ENCODE results near the gene LRCOL1. TPM values are rescaled to one million over a fixed set of nuclear protein-coding genes. Genes with fewer than 3 reads are reported as not detected.

Gene LRCOL1
- total RNA-seq, 1 experiment from 2014 or later, result 0.24 TPM

- TF ChIP-seq ZNF425 (CRISPR knock-in tag; conservative IDR thresholded peaks at IDR 0.05) (no peak), ZBTB21 (CRISPR knock-in tag; IDR thresholded peaks at IDR 0.05; ENCODE audit: borderline replicate concordance) (no peak), ATF3 (CRISPR knock-in tag; conservative IDR thresholded peaks at IDR 0.05) (no peak), RORB (CRISPR knock-in tag; IDR thresholded peaks at IDR 0.05) (no peak), ZNF396 (CRISPR knock-in tag; IDR thresholded peaks at IDR 0.05; ENCODE audit: borderline replicate concordance) (no peak)
Measured at GRCh38 chr12:132556801-132557200, 53.6 kb downstream of the LRCOL1 start (continued).

- H3K27me3 Mint-ChIP-seq (ENCODE audit: low read depth), result peaks cover 74% of the 10 kb centered on the region
- H3K4me3 Mint-ChIP-seq, result no peak overlapping the region
- no peak overlapping the region for H3K27ac Mint-ChIP-seq
- no peaks in the 10 kb centered on the region for H3K36me3 Mint-ChIP-seq
- CTCF ChIA-PET, result no interaction called here
- no peaks in the 10 kb centered on the region for H3K4me1 Mint-ChIP-seq
- DNase-seq (ENCODE audit: low spot score) (no peak), ATAC-seq (no peak)
- no peaks in the 10 kb centered on the region for H3K9me3 Mint-ChIP-seq
- POLR2A ChIA-PET, result no interaction called here
- TF ChIP-seq E2F5 (CRISPR knock-in tag; IDR thresholded peaks at IDR 0.05), result no peak
- no peak for TF ChIP-seq E2F1 (CRISPR knock-in tag; IDR thresholded peaks at IDR 0.05)
- no peak for TF ChIP-seq NR2C2 (CRISPR knock-in tag; IDR thresholded peaks at IDR 0.05)
- TF ChIP-seq MYBL2 (CRISPR knock-in tag; IDR thresholded peaks at IDR 0.05), result no peak
- TF ChIP-seq KAT7 (CRISPR knock-in tag; IDR thresholded peaks at IDR 0.05; ENCODE audit: borderline replicate concordance), result no peak
- no peak for TF ChIP-seq MAX (CRISPR knock-in tag; IDR thresholded peaks at IDR 0.05)
- TF ChIP-seq CREM (CRISPR knock-in tag; IDR thresholded peaks at IDR 0.05), result no peak
- no peak for TF ChIP-seq ZBTB21 (CRISPR knock-in tag; IDR thresholded peaks at IDR 0.05; ENCODE audit: borderline replicate concordance)
- no peak for TF ChIP-seq CTCF (IDR thresholded peaks at IDR 0.05)
- no peak for TF ChIP-seq ZSCAN18 (CRISPR knock-in tag; IDR thresholded peaks at IDR 0.05)
- no peak for TF ChIP-seq NFATC4 (CRISPR knock-in tag; IDR thresholded peaks at IDR 0.05)
- TF ChIP-seq ZNF423 (CRISPR knock-in tag; IDR thresholded peaks at IDR 0.05), result no peak
- TF ChIP-seq IRF1 (CRISPR knock-in tag; IDR thresholded peaks at IDR 0.05), result no peak
- no peak for TF ChIP-seq ELF4 (CRISPR knock-in tag; IDR thresholded peaks at IDR 0.05; ENCODE audit: low read depth)
- TF ChIP-seq ARID4B (CRISPR knock-in tag; IDR thresholded peaks at IDR 0.05; ENCODE audit: borderline replicate concordance), result no peak
- TF ChIP-seq CREB1 (CRISPR knock-in tag; IDR thresholded peaks at IDR 0.05), result no peak
- no peak for TF ChIP-seq MXD4 (CRISPR knock-in tag; IDR thresholded peaks at IDR 0.05; ENCODE audit: borderline replicate concordance)
- no peak for TF ChIP-seq TEAD4 (CRISPR knock-in tag; IDR thresholded peaks at IDR 0.05)
Measured at GRCh38 chr12:132556216-132556615, 54.2 kb downstream of the LRCOL1 start.
